ENCODE measurements around the gene GDE1. TPM values are rescaled to one million over a fixed set of nuclear protein-coding genes. Genes with fewer than 3 reads are reported as not detected.

Gene GDE1
- total and polyA plus RNA-seq, 9 of the 15 experiments (the other 6 are each of a cell fraction or from before 2014, with no cell fraction given) = 18.8 to 40.5 (median 22.3) TPM

DNA sequence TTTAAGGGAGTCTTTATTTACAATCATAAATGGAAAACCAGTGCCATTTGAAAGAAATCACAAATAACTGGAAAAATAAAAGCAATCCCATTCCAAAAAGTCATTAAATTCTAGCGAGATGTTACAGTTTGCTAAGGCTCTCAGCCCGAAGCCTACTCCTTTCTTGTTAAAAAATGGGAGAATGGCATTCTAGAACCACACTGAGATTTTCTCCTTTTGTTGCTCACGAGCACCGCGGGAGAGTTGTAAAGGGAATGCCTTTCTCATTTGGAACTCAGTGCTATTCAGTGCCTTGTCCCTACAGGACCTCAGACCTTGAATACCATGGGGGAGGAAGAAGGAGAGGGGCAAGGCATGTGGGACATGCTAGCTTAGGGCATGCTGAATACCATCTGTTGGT lies 36.3 kb downstream of the GDE1 start:
- no peak for TF ChIP-seq NELFE (IDR thresholded peaks at IDR 0.05; ENCODE audit: insufficient read depth, insufficient read length)
- no peak for TF ChIP-seq MAFK (IDR thresholded peaks at IDR 0.05; ENCODE audit: low read length)
- TF ChIP-seq ZNF395 (CRISPR knock-in tag; IDR thresholded peaks at IDR 0.05) = no peak
- TF ChIP-seq ZNF316 (IDR thresholded peaks at IDR 0.05) = no peak
- TF ChIP-seq ZC3H11A (IDR thresholded peaks at IDR 0.05; ENCODE audit: low read depth, low read length) = no peak
- no peak for TF ChIP-seq KLF10 (CRISPR knock-in tag; IDR thresholded peaks at IDR 0.05)
- TF ChIP-seq SRSF3 (IDR thresholded peaks at IDR 0.05; ENCODE audit: insufficient read depth, low read length) = no peak
- no peak for TF ChIP-seq CBX8 (IDR thresholded peaks at IDR 0.05; ENCODE audit: borderline replicate concordance, extremely low read depth, low read depth, low read length, poor library complexity, severe bottlenecking)
- TF ChIP-seq ZNF134 (CRISPR knock-in tag; conservative IDR thresholded peaks at IDR 0.05) = no peak
- no peak for TF ChIP-seq CLOCK (CRISPR knock-in tag; IDR thresholded peaks at IDR 0.05; ENCODE audit: borderline replicate concordance)
- TF ChIP-seq NFYB (IDR thresholded peaks at IDR 0.05; ENCODE audit: extremely low read depth, insufficient read length) = no peak
- no peak for TF ChIP-seq FOXJ2 (tag; IDR thresholded peaks at IDR 0.05)
- no peak for TF ChIP-seq PCBP1 (IDR thresholded peaks at IDR 0.05; ENCODE audit: low read depth, low read length, poor library complexity, severe bottlenecking)
- TF ChIP-seq PHTF2 (CRISPR knock-in tag; IDR thresholded peaks at IDR 0.05) = no peak

More for the DNA sequence above, 36.3 kb downstream of the GDE1 start:
- no peak for DNase-seq (ENCODE audit: extremely low read depth in 1 of 4, low spot score in 3 of 4)
- H3K9ac ChIP-seq (ENCODE audit: insufficient read depth in 1 of 2, low read depth in 2 of 2, low read length in 2 of 2) = peak overlapping the region in 1 of 2 experiments; percentile 55; a peak in 2 of 4 replicates
- no TSS peak for BruUV-seq (replicated peaks)
- intact Hi-C loops (cut with micrococcal nuclease) = loop anchor here (10.0 kb wide), 1 partner anchor 91 kb away; no protein-coding TSS in a partner anchor
- in situ Hi-C loops (cut with MboI) = no loop called here
- peak overlapping the region; percentile 69 for H3K4me2 ChIP-seq (ENCODE audit: insufficient read depth, low read length)
- POLR2A ChIA-PET = interaction anchor here (0.6 to 0.8 kb wide), 2 partner anchors 218 to 408 kb away, joined by 3 read pairs; no protein-coding TSS in a partner anchor
- ATAC-seq = no peak
- peaks cover 7% of the 10 kb centered on the region; the same call in 1 of the 3 replicates for H3K79me2 ChIP-seq (ENCODE audit: control insufficient read depth, insufficient read depth, low read length)
- H3K27me3 ChIP-seq (ENCODE audit: control insufficient read depth in 2 of 2, insufficient read depth in 2 of 2, low read length in 2 of 2) = no peaks in the 10 kb centered on the region
- no peaks in the 10 kb centered on the region; the same call in 2 of the 3 replicates for H3K36me3 ChIP-seq (ENCODE audit: control insufficient read depth, insufficient read depth, low read length)
- 68% methylated on average over 4 of the region's 5 CpGs for WGBS (ENCODE audit: insufficient coverage, low coverage, missing lambda C conversion rate)
- FAIRE-seq = no peak
- peaks cover 35 to 38% of the 10 kb centered on the region in 2 experiments for H3K4me1 ChIP-seq (replicated peaks in 1 of 2; ENCODE audit: control insufficient read depth in 2 of 2, insufficient read depth in 2 of 2, low read length in 2 of 2)
- no peak overlapping the region for H3K4me3 ChIP-seq
- no peak overlapping the region for H3K27ac ChIP-seq (ENCODE audit: extremely low read depth, low read depth, low read length)
- H3K9me1 ChIP-seq (ENCODE audit: control insufficient read depth, insufficient read depth, low read length) = peaks cover 2% of the 10 kb centered on the region
- H3K9me3 ChIP-seq (replicated peaks; ENCODE audit: control insufficient read depth, insufficient read depth, low read depth, low read length) = no peaks in the 10 kb centered on the region
- peak overlapping the region; percentile 43; the same call in 1 of the 2 replicates for H2AFZ ChIP-seq (ENCODE audit: low read depth, low read length)
- H4K20me1 ChIP-seq (replicated peaks; ENCODE audit: control insufficient read depth, insufficient read depth, low read length) = no peaks in the 10 kb centered on the region
- CTCF ChIA-PET (ENCODE audit: low intra/inter-chr PET ratio) = interaction anchor here (0.6 kb wide), 1 partner anchor 17 kb away, joined by 3 read pairs; no protein-coding TSS in a partner anchor
